GM12878 (cell line): Measurements from ENCODE around the gene ZIK1. TPM values are rescaled to one million over a fixed set of nuclear protein-coding genes. Genes with fewer than 3 reads are reported as not detected.

Experiments
- BCLAF1 ChIP-seq: fragments of 450-650 bp; IDR thresholded peaks from 2 replicates; pipeline ENCODE4 v1.6.1; 2017; ENCODE audit warnings: antibody characterized with exemption, mild to moderate bottlenecking, moderate library complexity
- CBFB ChIP-seq: IDR thresholded peaks from 2 replicates; pipeline ENCODE4 v1.6.1; 2016; ENCODE audit warnings: antibody characterized with exemption, low read depth
- HDGF ChIP-seq: fragments of 450-650 bp; IDR thresholded peaks from 2 replicates; pipeline ENCODE4 v1.6.1; 2016; ENCODE audit warnings: antibody characterized with exemption
- PAX8 ChIP-seq: fragments of 450-650 bp; IDR thresholded peaks from 2 replicates; pipeline ENCODE4 v1.6.1; 2017; ENCODE audit warnings: mild to moderate bottlenecking, moderate library complexity
- RBBP5 ChIP-seq: fragments of 200-600 bp; sonication (generic); conservative IDR thresholded peaks from 2 replicates; pipeline ENCODE4 v1.6.1; 2016
- SMAD5 ChIP-seq: IDR thresholded peaks from 2 replicates; pipeline ENCODE4 v1.6.1; 2016; ENCODE audit warnings: antibody characterized with exemption, low read depth
- SMC3 ChIP-seq: IDR thresholded peaks from 2 replicates; pipeline ENCODE4 v1.6.1; 2011; ENCODE audit warnings: low read length, improper control_type of control experiment, borderline replicate concordance
- SP1 ChIP-seq: IDR thresholded peaks from one replicate; pipeline ENCODE4 v1.6.1; 2011; ENCODE audit warnings: low read depth, low read length
- SRF ChIP-seq, 2 experiments: IDR thresholded peaks; 2 replicates each; pipeline ENCODE4 v1.6.1; 2011; ENCODE audit warnings: low read depth in 2 of 2, low read length in 2 of 2, mild to moderate bottlenecking in 1 of 2, moderate library complexity in 1 of 2
- TCF3 ChIP-seq: IDR thresholded peaks from 2 replicates; pipeline ENCODE4 v1.6.1; 2012; ENCODE audit warnings: low read depth, mild to moderate bottlenecking, low read length, borderline replicate concordance; ENCODE audit not compliant: insufficient read depth
- ZNF384 ChIP-seq: IDR thresholded peaks from 2 replicates; pipeline ENCODE4 v1.6.1; 2012; ENCODE audit warnings: low read depth, mild to moderate bottlenecking, low read length, improper control_type of control experiment, borderline replicate concordance
- polyA plus RNA-seq, 11 experiments: library from polyadenylated mRNA; depleted of rRNA in 4 of 11; unstranded in 6 of 11; stranded (reverse) in 5 of 11; fragments of >200 nt; fragmentation: Nextera tagmentation in 4 of 11; fragmentation: Illumina TruSeq in 1 of 11; extraction: Ambion mirVana in 4 of 11; extraction: Trizol in 1 of 11; gene quantifications; 1 replicate in 1 of 11; 2 replicates in 10 of 11; pipeline versions ENCODE4 v1.2.1 to v1.2.3, GENCODE V29; 2011 to 2016; ENCODE audit warnings: inconsistent platforms in 2 of 11, missing spikeins in 2 of 11, low read depth in 1 of 11
- total RNA-seq, 4 experiments: library from RNA; depleted of rRNA in 3 of 4; stranded (reverse); fragments of >200 nt in 3 of 4; fragmentation: Illumina TruSeq in 1 of 4; extraction: Trizol in 1 of 4; gene quantifications; 2 replicates each; pipeline versions ENCODE4 v1.2.1 to v1.2.3, GENCODE V29; 2013 to 2021

Gene ZIK1
- total and polyA plus RNA-seq, 10 of the 15 experiments (the other 5 are each of a cell fraction or from before 2014, with no cell fraction given), result 0.45 to 4.7 (median 2.7) TPM

- TF ChIP-seq SMAD5 (no peak), TCF3 (no peak), SMC3 (0 out of 2 replicates have a peak, but pooled peaks have one; percentile 3), BCLAF1 (no peak), ZNF384 (no peak), HDGF (0 out of 2 replicates have a peak, but pooled peaks have one; percentile 15), CBFB (no peak), SP1 (peak; percentile 95), PAX8 (no peak), SRF (IDR thresholded peaks at IDR 0.05; ENCODE audit: low read depth in 2 of 2, low read length in 2 of 2) (no peak), RBBP5 (0 out of 2 replicates have a peak, but pooled peaks have one; percentile 48)
- TF ChIP-seq, all 136 proteins: peak for 44
These were observed 49.3 kb downstream of the ZIK1 start, which contains the start of gene ZNF211 (continued) for GRCh38 chr19:57632987-57633831.
